Inflammatory macrophage (primary cell): ENCODE data around the gene PSMD13.

Experiments used
- DNase-seq, 2 donors: peaks; one replicate each; pipeline ENCODE4 v3.0.0-alpha.2; 2020 to 2022

Gene PSMD13

DNA sequence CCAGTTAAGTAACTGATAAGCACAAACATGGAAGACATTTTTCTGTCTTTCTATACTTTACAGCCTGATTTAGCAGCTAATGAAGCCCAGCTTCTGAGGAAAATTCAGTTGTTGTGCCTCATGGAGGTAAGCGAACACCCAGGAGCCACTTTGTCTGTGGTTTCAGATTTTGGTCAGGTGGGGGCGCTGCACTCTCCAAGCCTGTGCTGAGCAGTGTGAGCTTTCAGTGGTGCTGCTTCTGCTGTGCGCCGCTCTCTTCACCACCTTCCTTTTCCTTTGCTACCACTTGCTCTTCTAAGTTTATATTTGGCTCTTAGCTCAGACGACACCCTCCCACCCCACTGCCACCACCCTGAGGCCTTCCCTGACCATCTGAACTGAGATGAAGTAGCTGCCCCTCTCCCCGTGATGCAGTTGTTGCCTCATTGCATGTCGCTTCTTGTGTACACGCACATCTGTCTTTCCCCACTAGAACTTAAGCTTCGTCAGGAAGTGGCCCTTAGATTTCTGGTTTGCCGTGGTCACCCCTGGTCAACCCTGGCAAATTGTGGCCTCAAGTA, 14.0 kb downstream of the PSMD13 start:
- peak; percentile 64 to 67 for DNase-seq

GRCh38 chr11:251550-251949, 14.8 kb downstream of the PSMD13 start:
- no peak for DNase-seq

GRCh38 chr11:252666-253065, 15.9 kb downstream of the PSMD13 start:
- no peak for DNase-seq

DNA sequence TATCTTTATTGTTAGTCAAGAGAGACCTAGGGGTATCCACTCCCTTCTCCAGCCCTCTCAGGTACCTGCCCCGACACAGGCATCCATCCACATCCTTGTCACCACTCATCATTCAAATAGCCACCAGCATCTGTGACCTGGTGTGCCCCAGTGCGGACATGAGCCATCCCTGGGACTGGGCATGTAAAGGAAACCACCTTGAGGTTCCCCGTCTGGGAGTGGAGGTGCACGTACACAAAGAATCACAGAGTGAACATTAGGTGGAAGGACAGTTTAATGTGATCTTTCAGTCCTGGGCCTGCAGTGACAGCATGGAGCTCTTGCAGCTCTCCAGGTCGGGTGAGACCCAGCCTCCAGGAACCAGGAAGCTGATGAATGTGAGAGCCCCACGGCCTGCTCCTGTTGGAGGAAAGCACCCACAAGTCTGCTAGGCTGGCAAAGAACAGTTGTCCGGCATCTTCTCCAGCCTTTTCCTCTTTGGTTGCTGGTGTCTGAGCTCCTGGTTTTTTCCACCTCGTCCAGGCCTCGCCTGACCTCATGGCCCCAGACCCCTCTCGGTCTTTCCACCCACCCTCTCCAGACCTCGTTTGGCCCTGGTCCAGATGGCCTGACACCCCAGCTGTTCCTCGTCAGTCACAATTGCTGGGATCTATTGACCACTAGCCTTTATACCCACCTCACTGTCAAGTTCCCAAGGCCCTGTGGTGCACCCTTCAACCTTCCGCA, 16.5 kb downstream of the PSMD13 start:
- DNase-seq, result no peak

DNA sequence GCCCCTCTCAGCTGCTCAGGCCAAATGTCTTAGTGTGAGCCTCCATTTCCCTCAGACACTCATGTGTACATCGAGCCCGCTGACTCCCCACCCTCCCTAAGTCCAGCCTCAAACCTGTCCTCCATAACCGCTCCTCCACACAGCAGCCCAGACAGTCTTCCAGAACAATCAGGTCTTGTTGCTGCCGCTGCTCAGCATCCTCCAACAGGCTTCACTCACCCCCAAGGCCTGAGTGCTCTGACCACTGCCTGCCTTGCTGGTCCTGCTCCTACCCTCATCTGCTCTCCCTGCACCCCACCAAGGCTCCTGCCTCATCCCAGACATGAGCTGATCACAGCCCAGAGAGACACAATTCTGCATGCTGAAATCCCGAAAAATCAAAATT, 17.1 kb downstream of the PSMD13 start:
- no peak for DNase-seq

- no peak for DNase-seq
Measured at GRCh38 chr11:255176-255575, 18.4 kb downstream of the PSMD13 start.

DNA sequence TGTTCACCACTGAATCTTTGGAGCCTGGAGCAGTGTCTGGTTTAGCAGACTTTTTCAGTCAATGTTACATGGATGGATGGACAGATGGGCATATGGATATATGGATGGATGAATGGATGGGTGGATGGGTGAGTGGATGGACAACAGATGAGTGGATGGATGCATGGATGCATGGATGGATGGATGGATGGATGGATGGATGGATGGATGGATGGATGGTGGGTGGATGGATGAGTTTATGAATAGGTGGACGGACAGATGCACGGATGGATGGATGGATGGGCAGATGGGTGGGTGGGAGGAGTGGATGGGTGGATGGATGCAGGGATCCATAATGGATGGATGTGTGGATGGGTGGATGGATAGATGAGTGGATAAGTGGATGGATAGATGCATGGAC, 19.0 kb downstream of the PSMD13 start:
- no peak for DNase-seq

DNA sequence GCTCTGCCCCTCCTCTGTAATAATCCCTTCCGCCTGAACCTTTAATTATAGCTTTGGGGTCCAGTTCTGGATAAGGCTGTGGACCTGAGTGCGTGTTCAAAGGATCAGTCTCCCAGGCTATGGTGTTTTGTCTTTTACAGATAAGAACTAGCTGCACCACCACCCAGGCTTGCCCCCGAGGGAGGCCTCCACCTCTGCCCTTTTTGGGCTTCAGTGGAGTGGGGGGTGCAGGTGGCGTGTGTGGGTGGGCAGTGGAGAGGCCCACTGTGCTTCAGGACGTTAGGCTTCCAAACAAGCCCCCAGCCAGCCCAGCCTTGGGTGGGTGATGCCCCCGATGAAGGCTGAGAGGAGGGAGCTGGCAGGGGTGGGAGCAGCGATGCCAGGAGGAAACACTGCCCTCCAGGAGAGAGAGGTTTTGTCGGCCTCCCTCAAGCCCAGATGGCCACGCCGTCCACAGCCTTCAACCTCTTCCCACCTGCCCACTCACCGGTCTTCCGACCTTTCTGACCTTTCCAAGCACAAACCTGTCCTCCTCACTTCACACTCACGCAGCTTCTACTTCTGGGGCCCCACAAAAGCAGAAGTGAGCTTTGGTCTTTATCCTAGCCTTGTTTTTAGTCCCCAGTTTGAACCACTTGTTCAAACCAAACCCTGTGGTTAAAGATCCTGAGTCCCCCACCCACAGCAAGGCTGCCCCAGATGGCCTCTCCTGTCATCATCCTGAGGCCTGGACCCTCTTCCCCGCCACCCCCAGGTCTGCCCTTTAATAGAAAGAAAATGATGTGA, 20.4 kb downstream of the PSMD13 start:
- DNase-seq, result no peak

GRCh38 chr11:257766-258493, 21.2 kb downstream of the PSMD13 start:
- DNase-seq, result no peak

DNA sequence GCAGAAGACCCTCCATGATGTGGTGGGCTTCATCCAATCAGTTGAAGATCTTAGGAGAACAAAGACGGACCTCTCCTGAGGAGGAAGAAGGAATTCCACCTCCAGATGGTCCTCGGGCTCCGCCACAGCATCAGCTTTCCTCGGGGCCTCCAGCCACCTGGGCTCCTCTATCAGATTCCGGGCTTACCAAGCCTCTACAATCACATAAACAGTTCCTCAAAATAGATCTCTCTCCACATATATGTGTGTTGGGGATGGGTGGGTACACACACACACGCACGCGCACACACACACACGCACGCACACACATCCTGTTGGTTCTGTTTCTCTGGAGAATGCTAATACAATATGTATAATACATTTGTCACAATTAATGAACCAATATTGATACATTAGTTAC, 22.6 kb downstream of the PSMD13 start:
- no peak for DNase-seq

DNA sequence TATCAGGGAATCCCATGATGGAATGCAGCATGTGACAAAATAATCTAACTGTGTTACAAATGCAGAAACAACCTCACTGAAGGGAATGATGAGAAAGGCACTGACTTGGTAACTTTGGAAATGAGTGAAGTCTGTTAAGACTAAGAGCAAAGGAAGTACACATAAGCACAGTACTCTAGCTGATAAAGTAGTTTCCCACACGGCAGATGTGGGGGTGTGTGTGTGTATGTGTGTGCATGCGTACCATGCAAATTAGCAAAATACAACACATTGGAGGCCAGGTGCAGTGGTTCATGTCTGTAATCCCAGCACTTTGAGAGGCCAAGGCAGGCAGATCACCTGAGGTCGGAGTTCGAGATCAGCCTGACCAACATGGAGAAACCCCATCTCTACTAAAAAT, 24.8 kb downstream of the PSMD13 start:
- DNase-seq, result no peak

GRCh38 chr11:266676-267439, 30.1 kb downstream of the PSMD13 start:
- DNase-seq, result peak; percentile 26 to 30

DNA sequence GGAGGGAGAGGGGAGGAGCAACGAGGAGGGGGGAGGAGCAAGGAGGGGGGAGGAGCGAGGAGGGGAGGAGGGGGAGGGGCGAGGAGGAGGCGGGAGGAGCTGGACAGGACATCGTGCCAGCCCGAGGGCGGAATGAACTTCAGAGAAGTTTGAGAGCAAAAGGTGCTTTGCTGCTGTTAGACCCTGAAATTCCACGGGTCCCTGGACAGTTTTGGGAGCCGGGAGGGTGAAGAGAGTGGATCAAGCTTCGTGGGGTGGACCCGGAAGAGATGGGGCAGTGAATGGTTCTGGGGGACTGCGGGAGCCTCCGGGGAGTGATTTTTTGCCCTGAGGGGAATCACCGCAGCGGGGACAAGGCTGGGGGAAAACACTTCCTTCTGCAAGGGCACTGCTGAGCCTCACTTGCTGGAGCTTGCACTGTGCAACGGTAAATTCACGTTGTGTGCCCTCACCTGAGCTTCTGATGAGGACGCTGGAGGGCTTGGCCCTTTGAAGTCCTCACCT, 30.8 kb downstream of the PSMD13 start:
- DNase-seq, result peak; percentile 67 to 70

DNA sequence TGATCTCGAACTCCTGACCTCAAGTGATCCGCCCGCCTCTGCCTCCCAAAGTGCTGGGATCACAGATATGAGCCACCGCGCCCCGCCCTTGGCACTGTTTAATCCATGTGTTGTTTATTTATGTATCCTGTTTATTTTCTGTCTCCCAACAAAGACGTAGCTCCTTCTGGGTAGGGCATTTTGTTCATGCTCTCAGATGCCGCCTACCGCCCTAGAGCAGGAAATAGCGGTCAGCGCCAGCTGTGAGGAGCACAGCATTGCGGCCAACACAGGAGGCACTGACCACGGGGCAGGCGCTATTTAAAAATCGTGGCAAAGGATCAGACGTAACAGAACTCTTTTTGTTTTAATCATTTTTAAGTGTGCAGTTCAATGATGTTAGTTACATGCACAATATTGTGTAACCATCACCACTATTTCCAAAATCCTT, 32.0 kb downstream of the PSMD13 start:
- DNase-seq, result peak; percentile 89 to 90

- DNase-seq, result peak; percentile 91 to 97
Measured at GRCh38 chr11:269146-269890, 32.5 kb downstream of the PSMD13 start.

- DNase-seq, result no peak
Measured at GRCh38 chr11:270451-271318, 33.9 kb downstream of the PSMD13 start.

GRCh38 chr11:271319-271715, 34.5 kb downstream of the PSMD13 start:
- DNase-seq, result no peak

DNA sequence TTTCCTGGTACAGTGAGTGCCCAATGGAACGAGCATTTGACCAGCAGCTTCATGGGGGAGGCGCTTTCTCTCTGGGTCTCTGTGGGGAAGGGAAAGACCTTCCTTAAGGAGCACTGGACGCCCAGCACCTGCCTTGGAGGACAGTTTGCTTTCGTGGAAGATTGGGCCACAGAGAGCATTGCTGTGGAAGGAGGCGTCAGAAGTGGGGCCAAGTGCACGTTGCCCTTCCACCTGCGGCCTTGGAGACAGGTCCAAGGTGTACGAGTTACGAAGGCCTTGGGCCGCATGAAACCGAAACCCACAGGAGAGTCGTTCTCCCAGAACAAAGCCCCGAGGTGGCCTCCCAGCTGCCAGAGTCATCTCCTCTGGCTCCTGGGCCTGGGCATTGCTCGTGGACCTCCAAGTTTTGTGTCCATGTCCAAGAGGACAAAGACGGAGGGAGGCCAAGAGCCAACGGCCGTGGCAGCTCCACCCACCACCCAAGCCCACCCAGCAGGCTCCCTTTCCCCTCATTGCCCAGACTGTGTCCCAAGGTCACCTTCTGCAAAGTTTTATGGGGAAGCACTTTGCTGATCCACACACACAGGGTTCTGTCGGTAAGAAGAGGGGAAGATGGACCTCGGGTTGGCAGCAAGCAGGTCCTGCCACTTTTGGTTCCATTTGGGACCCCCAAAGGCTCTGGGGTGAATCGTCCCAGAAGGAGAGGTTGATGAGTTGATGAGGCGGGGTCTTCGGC, 35.6 kb downstream of the PSMD13 start:
- no peak for DNase-seq

- no peak for DNase-seq
Measured at GRCh38 chr11:272931-273198, 36.1 kb downstream of the PSMD13 start.

DNA sequence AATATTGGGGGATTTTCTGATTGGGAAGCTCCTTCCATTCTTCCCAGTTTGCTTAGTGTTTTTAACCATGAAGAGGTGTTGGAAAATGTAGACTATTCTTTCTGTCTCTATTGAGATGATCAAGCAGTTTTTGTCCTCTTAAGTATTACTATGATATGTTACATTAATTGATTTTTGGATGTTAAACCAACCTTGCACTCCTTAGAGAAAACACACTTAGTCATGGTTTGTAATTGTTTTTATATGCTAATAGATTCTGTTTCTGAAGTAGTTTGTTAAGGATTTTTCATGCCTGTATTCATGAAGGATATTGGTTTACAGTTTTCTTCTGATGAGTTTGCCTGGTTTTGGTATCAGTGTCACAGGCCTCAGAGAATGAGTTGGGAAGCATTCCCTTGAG, 39.4 kb downstream of the PSMD13 start:
- DNase-seq, result no peak
